Endothelial cell of umbilical vein (primary cell): ENCODE results near the gene SNX2.

Source experiments
- CTCF ChIP-seq, 2 donors: IDR thresholded peaks; 1 replicate in 1 of 2; 2 replicates in 1 of 2; pipeline ENCODE4 v1.5.1; 2011; ENCODE audit warnings: low read length in 2 of 2, mild to moderate bottlenecking in 2 of 2, moderate library complexity in 2 of 2, control low read depth in 1 of 2, inconsistent platforms in 1 of 2, low read depth in 1 of 2; ENCODE audit not compliant: insufficient read depth in 1 of 2; ENCODE audit errors: extremely low read depth in 1 of 2
- EZH2 ChIP-seq: IDR thresholded peaks from 2 replicates; pipeline ENCODE4 v1.6.1; 2012; ENCODE audit warnings: borderline replicate concordance, low read depth, mild to moderate bottlenecking, moderate library complexity, low read length, inconsistent platforms; ENCODE audit not compliant: severe bottlenecking
- FOS ChIP-seq: IDR thresholded peaks from 2 replicates; pipeline ENCODE4 v1.6.1; 2011; ENCODE audit warnings: mild to moderate bottlenecking, low read length, moderate library complexity, borderline replicate concordance; ENCODE audit not compliant: insufficient read depth
- MAX ChIP-seq: IDR thresholded peaks from 2 replicates; pipeline ENCODE4 v1.6.1; 2011; ENCODE audit not compliant: insufficient read depth, insufficient read length
- POLR2A ChIP-seq: IDR thresholded peaks from 2 replicates; pipeline ENCODE4 v1.6.1; 2012; ENCODE audit warnings: low read depth, mild to moderate bottlenecking, control low read depth, low read length
- POLR2AphosphoS5 ChIP-seq: IDR thresholded peaks from 2 replicates; pipeline ENCODE4 v1.6.1; 2012; ENCODE audit warnings: low read depth, mild to moderate bottlenecking, control low read depth, low read length, moderate library complexity; ENCODE audit not compliant: insufficient read depth

- TF ChIP-seq EZH2 (no peak), CTCF (IDR thresholded peaks at IDR 0.05; ENCODE audit: extremely low read depth in 1 of 2, insufficient read depth in 1 of 2, low read depth in 1 of 2, low read length in 2 of 2) (no peak), MAX (no peak), POLR2A (no peak), POLR2AphosphoS5 (peak; percentile 23), FOS (peak; percentile 89)
Observed at GRCh38 chr5:122727112-122727541, 47.8 kb upstream of the SNX2 start.
